Testis (tissue), 5 donors: ENCODE data around the gene TMEM186. TPM values are rescaled to one million over a fixed set of nuclear protein-coding genes. Genes with fewer than 3 reads are reported as not detected.
"Not testable (repeated sequence)": the region's sequence is repeated elsewhere in the genome, so short reads cannot be mapped to it uniquely, and the experiment has no call there.

Experiments used
- DNase-seq: peaks from one replicate; pipeline ENCODE4 v3.0.0-alpha.2; 2019
- H3K27ac ChIP-seq, 2 donors: fragments of 200-600 bp; sonication (generic); one replicate each; pipeline ENCODE4 v1.5.1; 2019
- H3K27me3 ChIP-seq: fragments of 200-600 bp; sonication (generic); one replicate; pipeline ENCODE4 v1.5.1; 2019
- H3K36me3 ChIP-seq: fragments of 200-600 bp; sonication (generic); one replicate; pipeline ENCODE4 v1.5.1; 2017; ENCODE audit warnings: low read depth; ENCODE audit errors: missing control alignments
- H3K4me1 ChIP-seq: fragments of 200-600 bp; sonication (generic); one replicate; pipeline ENCODE4 v1.5.1; 2019
- H3K4me3 ChIP-seq, 2 donors: fragments of 200-600 bp; sonication (generic); one replicate each; pipeline ENCODE4 v1.5.1; 2017 to 2019
- H3K9me3 ChIP-seq: fragments of 200-600 bp; sonication (generic); one replicate; pipeline ENCODE4 v1.5.1; 2017
- CTCF ChIP-seq, 3 experiments: fragments of 450-650 bp in 2 of 3; fragments of 200-600 bp in 1 of 3; sonication (generic) in 1 of 3; IDR thresholded peaks; one replicate each; pipeline ENCODE4 v1.5.1; 2016 to 2019; ENCODE audit warnings: antibody characterized with exemption in 3 of 3, mild to moderate bottlenecking in 2 of 3, moderate library complexity in 1 of 3
- POLR2A ChIP-seq: fragments of 450-650 bp; IDR thresholded peaks from one replicate; pipeline ENCODE4 v1.6.1; 2017; ENCODE audit warnings: antibody characterized with exemption, mild to moderate bottlenecking, moderate library complexity
- WGBS, 2 donors: methylation state at CpG; one replicate each; pipeline ENCODE4 v1.1.5; 2018; 5-methylcytosine and 5-hydroxymethylcytosine counted together
- intact Hi-C: fragments of 100-400 bp; cut with DNase I; formaldehyde crosslinking; loops from one replicate; pipeline ENCODE4 v1.15.1; 2023; ENCODE audit warnings: low total_unique reads
- long read RNA-seq, 2 donors: transcript quantifications; one replicate each; lab custom pipeline, GENCODE V29; 2026
- polyA plus RNA-seq: library from polyadenylated mRNA; stranded (reverse); fragments of 350-450 nt; fragmentation: Illumina TruSeq; extraction: RNeasy Lipid Tissue Mini Kit (QIAGEN cat#74804); gene quantifications from one replicate; pipeline ENCODE4 v1.2.3, GENCODE V29; 2014; ENCODE audit warnings: low read depth, low replicate concordance; ENCODE audit not compliant: insufficient read depth
- total RNA-seq, 2 donors: library from RNA; depleted of rRNA; stranded (reverse); fragments of >200 nt; gene quantifications; one replicate each; pipeline ENCODE4 v1.2.3, GENCODE V29; 2016

TMEM186 gene
- total RNA-seq (10 to 100 TPM; 11.6 to 14.3 TPM), polyA plus RNA-seq (15.5 TPM)
- long read RNA-seq, donor 1, partial matches to known transcripts: 0 of 3 reads
- long read RNA-seq, donor 1, other reads (novel, unspliced or antisense): 0 of 3 reads
- long read RNA-seq, donor 2, transcript TMEM186-201 (2 exons, 1,448 nt): major isoform, 6 of 97 reads
- long read RNA-seq, donor 2, partial matches to known transcripts: 91 of 97 reads
- long read RNA-seq, donor 2, other reads (novel, unspliced or antisense): 0 of 97 reads

GRCh38 chr16:8797364-8798173, at the start of gene TMEM186, which contains the start of gene PMM2:
Gene TMEM186 (minus strand): TSS chr16:8797639. CDS start chr16:8797614, 25 bp downstream.
Gene PMM2 (plus strand): TSS chr16:8797839. CDS start chr16:8797883, 44 bp downstream.
- H3K27ac ChIP-seq: peak within 1 kb of the TSS; percentile 67 to 70
- TF ChIP-seq POLR2A (no peak), CTCF (IDR thresholded peaks at IDR 0.05) (peak in 2 of 3 experiments; percentile 13)

GRCh38 chr16:8847145-8847544, 49.7 kb upstream of the TMEM186 start:
- 89 to 91% methylated on average over 13 of the region's 13 CpGs for WGBS, 2 donors
- Histone ChIP-seq H3K9me3 (no peaks in the 10 kb centered on the region), H3K27me3 (no peaks in the 10 kb centered on the region), H3K4me3 (no peak overlapping the region), H3K4me1 (peaks cover 5% of the 10 kb centered on the region), H3K27ac (no peak overlapping the region), H3K36me3 (no peaks in the 10 kb centered on the region)
- no peak for TF ChIP-seq CTCF (IDR thresholded peaks at IDR 0.05)
- no peak for TF ChIP-seq POLR2A
- intact Hi-C loops: no loop called here
- DNase-seq: no peak

More at GRCh38 chr16:8797364-8798173, at the start of gene TMEM186, which contains the start of gene PMM2:
- Histone ChIP-seq H3K4me1 (peaks cover 20% of the 10 kb centered on the region), H3K36me3 (no peaks in the 10 kb centered on the region), H3K27me3 (no peaks in the 10 kb centered on the region), H3K4me3 (peak within 1 kb of the TSS; percentile 86 to 95), H3K9me3 (no peaks in the 10 kb centered on the region)
- 0% methylated on average over 8 to 45 of the region's 61 CpGs for WGBS, 2 donors
- intact Hi-C loops: loop anchor here (10.0 kb wide), 1 partner anchor 133 kb away; no protein-coding TSS in a partner anchor
- DNase-seq: peak; percentile 99

GRCh38 chr16:8846401-8846932, 49.0 kb upstream of the TMEM186 start:
- no peak for TF ChIP-seq CTCF (IDR thresholded peaks at IDR 0.05)
- no peak for TF ChIP-seq POLR2A
- Histone ChIP-seq H3K36me3 (no peaks in the 10 kb centered on the region), H3K4me3 (no peak overlapping the region), H3K27ac (no peak overlapping the region), H3K9me3 (no peaks in the 10 kb centered on the region), H3K4me1 (peaks cover 5% of the 10 kb centered on the region), H3K27me3 (no peaks in the 10 kb centered on the region)
- DNase-seq: no peak
- 88 to 91% methylated on average over 8 to 10 of the region's 10 CpGs for WGBS, 2 donors
- intact Hi-C loops: no loop called here

GRCh38 chr16:8845699-8846298, 48.4 kb upstream of the TMEM186 start:
- TF ChIP-seq POLR2A: no peak
- no peak for TF ChIP-seq CTCF (IDR thresholded peaks at IDR 0.05)
- intact Hi-C loops: no loop called here
- peaks cover 5% of the 10 kb centered on the region for H3K4me1 ChIP-seq
- no peaks in the 10 kb centered on the region for H3K27me3 ChIP-seq
- 90% methylated on average over 7 of the region's 7 CpGs for WGBS, 2 donors
- no peak for DNase-seq
- H3K9me3 ChIP-seq: no peaks in the 10 kb centered on the region
- H3K4me3 ChIP-seq: no peak overlapping the region
- H3K27ac ChIP-seq: no peak overlapping the region
- H3K36me3 ChIP-seq: no peaks in the 10 kb centered on the region

- DNase-seq, H3K4me1 ChIP-seq, H3K36me3 ChIP-seq, H3K4me3 ChIP-seq, H3K27me3 ChIP-seq, intact Hi-C loops, H3K9me3 ChIP-seq, H3K27ac ChIP-seq: not testable (repeated sequence)
- 61 to 97% methylated on average over 5 to 12 of the region's 12 CpGs for WGBS, 2 donors
These were observed 45.9 kb upstream of the TMEM186 start for GRCh38 chr16:8843296-8843695.

- H3K36me3 ChIP-seq, H3K27ac ChIP-seq, intact Hi-C loops, H3K9me3 ChIP-seq, H3K4me1 ChIP-seq, H3K4me3 ChIP-seq, DNase-seq, H3K27me3 ChIP-seq: not testable (repeated sequence)
- 64 to 77% methylated on average over 4 of the region's 4 CpGs for WGBS, 2 donors
These were observed 44.6 kb upstream of the TMEM186 start for GRCh38 chr16:8842016-8842415.

- H3K4me3 ChIP-seq, H3K9me3 ChIP-seq, H3K36me3 ChIP-seq, H3K27ac ChIP-seq, H3K4me1 ChIP-seq, H3K27me3 ChIP-seq, intact Hi-C loops, DNase-seq: not testable (repeated sequence)
- 90 to 93% methylated on average over 15 of the region's 15 CpGs for WGBS, 2 donors
These were observed 40.2 kb upstream of the TMEM186 start for GRCh38 chr16:8837594-8837993.
